ENCODE measurements around the gene LCLAT1.

Gene LCLAT1

GRCh38 chr2:30421026-30421603 lies 25.9 kb upstream of the LCLAT1 start:
- TF ChIP-seq CTCF (IDR thresholded peaks at IDR 0.05; ENCODE audit: low read depth, low read length, missing control alignments): no peak
- H3K4me3 ChIP-seq (ENCODE audit: low read depth, low read length): no peak overlapping the region
- no peaks in the 10 kb centered on the region for H3K27me3 ChIP-seq (replicated peaks)
- DNase-seq: no peak
- H3K27ac ChIP-seq: no peak overlapping the region
- H3K36me3 ChIP-seq (replicated peaks): no peaks in the 10 kb centered on the region
- in situ Hi-C loops (cut with HindIII; ENCODE audit: low pct_ligation_motif_present, low sequenced_read_pairs): no loop called here

- DNase-seq: peak; percentile 24
- Histone ChIP-seq H3K27me3 (replicated peaks) (no peaks in the 10 kb centered on the region), H3K27ac (peak overlapping the region; percentile 65), H3K4me3 (ENCODE audit: low read depth, low read length) (no peak overlapping the region), H3K36me3 (replicated peaks) (no peaks in the 10 kb centered on the region)
- TF ChIP-seq CTCF (IDR thresholded peaks at IDR 0.05; ENCODE audit: low read depth, low read length, missing control alignments): no peak
- in situ Hi-C loops (cut with HindIII; ENCODE audit: low pct_ligation_motif_present, low sequenced_read_pairs): no loop called here
These were observed 25.2 kb upstream of the LCLAT1 start for GRCh38 chr2:30421604-30422443.

GRCh38 chr2:30422444-30423040 lies 24.5 kb upstream of the LCLAT1 start:
- no peaks in the 10 kb centered on the region for H3K36me3 ChIP-seq (replicated peaks)

GRCh38 chr2:30424231-30424630 lies 22.8 kb upstream of the LCLAT1 start:
- Histone ChIP-seq H3K27ac (no peak overlapping the region), H3K4me3 (ENCODE audit: low read depth, low read length) (no peak overlapping the region), H3K27me3 (replicated peaks) (no peaks in the 10 kb centered on the region), H3K36me3 (replicated peaks) (no peaks in the 10 kb centered on the region)
- no peak for DNase-seq
- in situ Hi-C loops (cut with HindIII; ENCODE audit: low pct_ligation_motif_present, low sequenced_read_pairs): no loop called here
- no peak for TF ChIP-seq CTCF (IDR thresholded peaks at IDR 0.05; ENCODE audit: low read depth, low read length, missing control alignments)

More at GRCh38 chr2:30422444-30423040, 24.5 kb upstream of the LCLAT1 start:
- Histone ChIP-seq H3K27ac (peak overlapping the region; percentile 65), H3K27me3 (replicated peaks) (no peaks in the 10 kb centered on the region), H3K4me3 (ENCODE audit: low read depth, low read length) (no peak overlapping the region)
- DNase-seq: peak; percentile 56
- TF ChIP-seq CTCF (IDR thresholded peaks at IDR 0.05; ENCODE audit: low read depth, low read length, missing control alignments): no peak
- in situ Hi-C loops (cut with HindIII; ENCODE audit: low pct_ligation_motif_present, low sequenced_read_pairs): no loop called here

- H3K27ac ChIP-seq: no peak overlapping the region
- no peaks in the 10 kb centered on the region for H3K36me3 ChIP-seq (replicated peaks)
- TF ChIP-seq CTCF (IDR thresholded peaks at IDR 0.05; ENCODE audit: low read depth, low read length, missing control alignments): no peak
- DNase-seq: no peak
- no peaks in the 10 kb centered on the region for H3K27me3 ChIP-seq (replicated peaks)
- in situ Hi-C loops (cut with HindIII; ENCODE audit: low pct_ligation_motif_present, low sequenced_read_pairs): no loop called here
- H3K4me3 ChIP-seq (ENCODE audit: low read depth, low read length): no peak overlapping the region
These were observed 21.7 kb upstream of the LCLAT1 start for GRCh38 chr2:30425326-30425725.
